ENCODE measurements around the gene PROSER2. TPM values are rescaled to one million over a fixed set of nuclear protein-coding genes. Genes with fewer than 3 reads are reported as not detected.

The PROSER2 gene
- total RNA-seq, 1 experiment from 2014 or later = 19.5 TPM

DNA sequence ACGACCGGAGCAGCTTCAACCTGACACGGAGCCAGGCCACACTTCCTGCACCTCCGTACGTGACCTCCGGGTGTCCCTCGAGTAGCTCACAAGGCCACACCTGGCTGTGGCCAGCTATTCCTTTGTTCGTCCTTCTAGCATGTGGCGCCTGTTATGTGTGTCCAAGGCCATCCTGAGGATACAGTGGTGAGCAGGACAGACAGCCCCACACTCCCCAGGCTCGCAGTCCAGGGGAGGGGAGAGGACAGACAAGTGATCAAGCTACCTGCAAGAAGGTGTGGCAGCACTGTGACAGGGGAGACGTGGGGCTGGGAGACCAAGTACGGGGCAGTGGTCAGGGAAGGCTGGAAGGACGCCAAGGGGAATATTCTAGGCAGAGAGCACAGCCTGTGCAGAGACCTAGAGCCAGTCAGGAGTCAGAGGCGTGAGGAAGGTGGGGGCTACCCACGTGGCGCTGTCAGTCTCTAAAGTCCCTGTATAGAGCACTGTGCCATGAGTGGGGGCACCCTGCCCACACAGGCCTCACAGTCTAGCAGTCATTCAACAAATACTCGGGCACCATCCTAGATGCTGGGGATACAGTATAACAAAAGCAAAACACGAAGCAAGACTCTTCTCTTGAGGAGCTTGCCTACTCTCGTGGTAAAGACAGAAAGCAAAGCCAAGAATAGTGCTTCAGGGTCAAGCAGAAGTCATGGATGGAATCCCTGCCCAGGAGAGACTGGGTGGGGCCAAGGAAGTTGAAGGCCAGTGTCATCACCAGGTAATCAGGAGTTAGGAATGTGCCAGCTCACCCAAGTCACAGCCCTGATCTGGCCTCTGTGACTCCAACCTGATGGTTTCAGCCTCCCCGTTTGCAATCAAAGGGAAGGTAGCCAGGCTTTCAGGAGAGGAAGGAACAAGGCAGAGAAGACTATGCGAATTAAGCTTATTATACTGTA lies 58.6 kb downstream of the PROSER2 start:
- peak; percentile 64 for DNase-seq
- peak overlapping the region; percentile 95 for H3K27ac Mint-ChIP-seq (ENCODE audit: unreplicated experiment)
- TF ChIP-seq CTCF (IDR thresholded peaks at IDR 0.05; ENCODE audit: unreplicated experiment) = no peak
- peaks cover 11% of the 10 kb centered on the region for H3K36me3 Mint-ChIP-seq (ENCODE audit: insufficient read depth, unreplicated experiment)
- BruUV-seq (replicated peaks) = no TSS peak
- peaks cover 33% of the 10 kb centered on the region for H3K4me1 Mint-ChIP-seq (ENCODE audit: low read depth, unreplicated experiment)
- no peak overlapping the region for H3K4me3 Mint-ChIP-seq (ENCODE audit: low read depth, unreplicated experiment)
- CTCF ChIA-PET = interaction anchor here (0.7 to 1.4 kb wide), 6 partner anchors 10 to 88 kb away, joined by 3 to 5 read pairs (median 4); no protein-coding TSS in a partner anchor
- no peaks in the 10 kb centered on the region for H3K9me3 Mint-ChIP-seq (ENCODE audit: low read depth, unreplicated experiment)
- H3K27me3 Mint-ChIP-seq (ENCODE audit: unreplicated experiment) = no peaks in the 10 kb centered on the region
- intact Hi-C loops (cut with micrococcal nuclease; ENCODE audit: unreplicated experiment) = loop anchor here (1.0 kb wide), 1 partner anchor 105 kb away; no protein-coding TSS in a partner anchor

DNA sequence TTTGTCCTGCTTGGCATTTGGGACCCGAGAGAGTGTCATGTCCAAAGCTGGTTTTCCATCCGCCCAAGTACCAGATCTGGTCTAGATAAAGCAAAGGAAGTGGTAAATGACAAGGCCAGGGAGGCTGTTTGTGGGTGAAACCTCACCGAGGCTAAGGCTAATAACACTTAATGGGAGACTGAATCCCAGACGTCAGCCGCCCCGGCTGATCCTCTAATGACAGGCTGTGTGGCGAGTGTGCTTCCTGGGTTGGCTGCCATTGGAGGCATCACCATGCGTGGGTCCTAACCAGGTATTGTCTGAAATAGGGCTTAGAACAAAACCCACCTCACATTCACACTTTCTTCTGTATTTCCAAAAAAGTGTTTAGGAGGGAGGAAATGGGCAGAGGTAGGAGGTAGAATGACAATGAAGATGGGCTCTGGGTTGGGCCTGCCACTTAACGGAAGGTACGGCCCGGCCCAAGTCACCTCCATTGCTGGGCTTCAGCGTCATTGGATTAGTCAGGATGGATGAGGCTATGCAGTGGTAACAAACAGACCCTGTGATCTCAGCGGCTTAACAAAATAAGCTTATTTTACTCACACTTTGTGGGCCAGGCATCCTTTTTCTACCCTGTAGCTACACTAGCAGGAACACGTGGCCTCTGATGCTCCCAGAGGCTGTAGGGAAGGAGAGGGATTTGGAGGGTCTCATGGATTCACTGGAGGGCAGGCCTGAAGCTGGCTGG lies 59.7 kb downstream of the PROSER2 start:
- DNase-seq = no peak
- Mint-ChIP-seq H3K27me3 (ENCODE audit: unreplicated experiment) (no peaks in the 10 kb centered on the region), H3K27ac (ENCODE audit: unreplicated experiment) (peak overlapping the region; percentile 95), H3K4me3 (ENCODE audit: low read depth, unreplicated experiment) (no peak overlapping the region), H3K4me1 (ENCODE audit: low read depth, unreplicated experiment) (peaks cover 27% of the 10 kb centered on the region), H3K9me3 (ENCODE audit: low read depth, unreplicated experiment) (no peaks in the 10 kb centered on the region), H3K36me3 (ENCODE audit: insufficient read depth, unreplicated experiment) (peaks cover 11% of the 10 kb centered on the region)
- BruUV-seq (replicated peaks) = no TSS peak
- CTCF ChIA-PET = interaction anchor here (0.5 to 1.4 kb wide), 5 partner anchors 9 to 155 kb away, joined by 3 to 5 read pairs (median 3); no protein-coding TSS in a partner anchor
- TF ChIP-seq CTCF (IDR thresholded peaks at IDR 0.05; ENCODE audit: unreplicated experiment) = no peak
- intact Hi-C loops (cut with micrococcal nuclease; ENCODE audit: unreplicated experiment) = no loop called here

DNA sequence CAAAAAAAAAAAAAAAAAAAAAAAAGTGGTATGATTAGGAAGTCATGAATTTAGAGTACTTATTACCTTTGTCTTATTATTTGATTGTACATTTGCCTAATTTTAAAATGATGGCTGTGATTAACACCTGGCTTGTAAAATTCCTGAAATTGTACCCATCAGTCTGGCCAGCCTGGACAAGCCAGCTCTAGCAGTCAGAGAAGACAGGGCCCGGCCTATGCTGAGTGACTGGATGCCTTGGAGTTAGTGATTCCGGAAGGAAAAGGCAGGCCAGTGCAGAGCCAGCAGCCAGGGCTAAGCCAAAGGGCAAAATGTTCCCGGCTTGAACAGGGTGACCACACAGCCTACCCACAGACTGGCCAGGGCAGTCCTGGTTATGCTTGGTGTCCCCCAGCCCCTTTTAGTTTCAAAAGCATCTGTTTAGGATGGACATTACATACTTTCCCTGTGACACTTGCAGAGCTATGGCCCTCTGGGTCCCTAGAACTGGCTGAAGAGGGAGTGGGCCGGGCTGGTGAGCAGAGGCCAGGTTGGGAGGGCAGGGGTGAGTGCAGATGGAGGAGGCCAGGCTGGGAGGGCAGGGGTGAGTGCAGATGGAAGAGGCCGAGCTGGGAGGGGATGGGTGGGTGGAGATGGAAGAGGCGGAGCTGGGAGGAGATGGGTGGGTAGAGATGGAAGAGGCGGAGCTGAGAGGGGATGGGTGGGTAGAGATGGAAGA lies 61.7 kb downstream of the PROSER2 start:
- no peak for TF ChIP-seq CTCF (IDR thresholded peaks at IDR 0.05; ENCODE audit: unreplicated experiment)
- no peak for DNase-seq
- Mint-ChIP-seq H3K4me3 (ENCODE audit: low read depth, unreplicated experiment) (no peak overlapping the region), H3K27me3 (ENCODE audit: unreplicated experiment) (no peaks in the 10 kb centered on the region), H3K36me3 (ENCODE audit: insufficient read depth, unreplicated experiment) (peaks cover 6% of the 10 kb centered on the region), H3K9me3 (ENCODE audit: low read depth, unreplicated experiment) (no peaks in the 10 kb centered on the region), H3K27ac (ENCODE audit: unreplicated experiment) (no peak overlapping the region), H3K4me1 (ENCODE audit: low read depth, unreplicated experiment) (peaks cover 19% of the 10 kb centered on the region)
- intact Hi-C loops (cut with micrococcal nuclease; ENCODE audit: unreplicated experiment) = no loop called here
- no TSS peak for BruUV-seq (replicated peaks)
- CTCF ChIA-PET = interaction anchor here (0.6 to 2.5 kb wide), 4 partner anchors 9 to 157 kb away, joined by 3 to 7 read pairs (median 4); partner anchors contain the start of gene UPF2
